Measurements from ENCODE around the gene NUDC. TPM values are rescaled to one million over a fixed set of nuclear protein-coding genes. Genes with fewer than 3 reads are reported as not detected.

Gene NUDC
- total RNA-seq, 4 donors from 2014 or later, result 35.5 to 53.7 (median 44.5) TPM

DNA sequence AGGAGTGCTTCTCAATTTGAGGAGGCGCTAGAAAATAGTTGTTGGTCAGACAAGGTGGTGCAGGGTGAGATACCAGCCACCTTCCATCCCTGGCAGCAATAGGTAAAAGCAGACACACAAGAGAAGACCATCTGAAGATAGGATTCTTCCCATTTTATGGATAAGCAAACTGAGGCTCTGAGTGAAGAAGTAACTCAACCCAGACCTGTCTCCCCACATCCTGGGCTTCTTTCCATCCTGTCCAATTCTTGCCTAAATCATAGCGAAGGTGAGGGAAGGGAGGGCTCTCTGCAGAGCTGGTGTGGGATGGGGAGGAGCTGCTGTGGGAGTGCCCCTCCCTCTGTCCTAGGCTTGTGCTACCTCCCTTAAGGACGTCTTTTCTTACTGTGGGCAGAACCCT is 50.0 kb downstream of the NUDC start:
- no peak for ATAC-seq (ENCODE audit: low FRiP score)
- no peak for DNase-seq (ENCODE audit: low spot score)
- no peak for TF ChIP-seq CTCF (IDR thresholded peaks at IDR 0.05)

DNA sequence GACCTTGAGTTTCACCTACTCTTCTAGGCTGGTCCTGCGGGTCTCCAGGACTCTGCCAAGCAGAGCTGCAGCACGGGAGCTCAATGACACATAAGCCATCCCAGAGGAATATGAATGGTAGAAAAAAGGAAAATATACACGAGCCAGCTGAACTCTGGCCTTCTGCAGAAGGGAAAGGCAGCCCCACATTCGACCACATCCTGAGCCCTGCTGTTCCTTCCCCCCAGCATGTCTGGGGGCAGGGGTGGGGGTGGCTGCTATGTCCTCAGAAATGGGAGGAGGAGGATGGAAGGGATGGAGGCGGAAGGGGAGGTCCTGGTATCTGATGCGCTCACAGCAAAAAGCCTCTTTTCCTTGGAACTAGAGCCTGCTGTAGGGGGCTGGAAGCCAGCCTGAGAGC is 50.8 kb downstream of the NUDC start:
- no peak for TF ChIP-seq CTCF (IDR thresholded peaks at IDR 0.05)
- no peak for DNase-seq (ENCODE audit: low spot score)
- ATAC-seq (ENCODE audit: low FRiP score), result no peak

DNA sequence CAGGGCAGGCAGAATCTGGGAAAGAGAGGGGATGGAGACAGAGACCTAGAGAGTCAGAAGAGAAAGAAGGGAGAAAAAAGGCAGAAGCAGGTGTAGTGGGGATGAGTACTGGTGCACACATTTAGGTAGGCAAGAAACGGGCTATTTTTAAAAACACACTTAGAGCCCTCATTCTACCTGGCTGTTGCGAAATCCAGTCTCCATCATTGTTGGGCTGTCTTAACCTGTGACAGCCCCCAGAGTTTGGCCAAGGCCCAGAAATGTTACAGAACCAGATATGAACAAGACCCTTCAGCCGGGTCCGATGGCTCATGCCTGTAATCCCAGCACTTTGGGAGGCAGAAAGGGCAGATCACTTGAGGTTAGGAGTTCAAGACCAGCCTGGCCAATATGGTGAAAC is 51.3 kb downstream of the NUDC start:
- ATAC-seq (ENCODE audit: low FRiP score) (no peak), DNase-seq (ENCODE audit: low spot score) (no peak)
- no peak for TF ChIP-seq CTCF (IDR thresholded peaks at IDR 0.05)

GRCh38 chr1:26976621-26977510 is 55.3 kb downstream of the NUDC start:
- DNase-seq (ENCODE audit: low spot score) (no peak), ATAC-seq (ENCODE audit: low FRiP score) (no peak)
- TF ChIP-seq CTCF (IDR thresholded peaks at IDR 0.05), result no peak

DNA sequence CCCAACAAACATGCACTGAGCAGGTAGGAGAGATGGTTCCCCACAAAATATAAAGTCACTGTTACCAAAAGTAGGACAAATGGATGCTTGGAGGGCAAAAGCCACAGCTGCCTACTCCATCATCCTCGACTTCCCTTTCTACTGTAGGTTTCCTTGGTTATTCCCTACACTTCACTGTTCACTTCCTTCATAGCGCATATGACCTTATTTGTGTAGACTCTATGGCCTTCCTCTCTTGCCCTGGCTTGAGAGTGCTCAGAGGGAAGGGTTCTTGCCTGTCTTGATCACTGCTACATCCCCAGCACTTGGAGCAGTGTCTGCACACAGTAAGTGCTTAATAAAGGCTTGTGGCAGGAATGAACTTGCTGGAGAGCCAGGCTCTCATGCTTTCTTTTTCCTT is 57.4 kb downstream of the NUDC start:
- DNase-seq (ENCODE audit: low spot score) (no peak), ATAC-seq (ENCODE audit: low FRiP score) (no peak)
- TF ChIP-seq CTCF (IDR thresholded peaks at IDR 0.05), result no peak

GRCh38 chr1:26981146-26981846 is 59.8 kb downstream of the NUDC start:
- no peak for ATAC-seq (ENCODE audit: low FRiP score)
- no peak for TF ChIP-seq CTCF (IDR thresholded peaks at IDR 0.05)
- DNase-seq (ENCODE audit: low spot score), result no peak

Measured in omental fat pad (tissue), 4 donors.